CD14-positive monocyte (primary cell): ENCODE measurements around the gene SELENBP1. TPM values are rescaled to one million over a fixed set of nuclear protein-coding genes. Genes with fewer than 3 reads are reported as not detected.

ENCODE experiments used
- DNase-seq, 3 donors: peaks; one replicate each; pipeline ENCODE4 v3.0.0-alpha.2; 2011 to 2022
- H2AFZ ChIP-seq: 2 replicates; pipeline ENCODE4 v1.6.0; 2012; ENCODE audit warnings: mild to moderate bottlenecking, low read depth, low read length, inconsistent platforms; ENCODE audit not compliant: insufficient read depth, poor library complexity, severe bottlenecking
- H3K27ac ChIP-seq, 2 donors: 1 replicate in 1 of 2; 2 replicates in 1 of 2; pipeline ENCODE4 v1.5.1; 2012 to 2013; ENCODE audit warnings: low read length in 2 of 2, control low read depth in 1 of 2, inconsistent platforms in 1 of 2, low read depth in 1 of 2, mild to moderate bottlenecking in 1 of 2
- H3K27me3 ChIP-seq, 2 donors: one replicate each; pipeline versions ENCODE4 v1.6.0 to v1.6.1; 2011 to 2013; ENCODE audit warnings: low read length in 2 of 2; ENCODE audit not compliant: control insufficient read depth in 2 of 2, insufficient read depth in 2 of 2
- H3K36me3 ChIP-seq, 2 donors: replicated peaks in 1 of 2; 1 replicate in 1 of 2; 2 replicates in 1 of 2; pipeline versions ENCODE4 v1.5.1 to v1.6.1; 2012 to 2013; ENCODE audit warnings: low read length in 2 of 2, control low read depth in 1 of 2, inconsistent platforms in 1 of 2, mild to moderate bottlenecking in 1 of 2; ENCODE audit not compliant: insufficient read depth in 2 of 2, control insufficient read depth in 1 of 2
- H3K4me1 ChIP-seq, 2 donors: 1 replicate in 1 of 2; 2 replicates in 1 of 2; pipeline versions ENCODE4 v1.5.1 to v1.6.1; 2012 to 2013; ENCODE audit warnings: low read length in 2 of 2, control low read depth in 1 of 2, inconsistent platforms in 1 of 2, mild to moderate bottlenecking in 1 of 2, moderate library complexity in 1 of 2; ENCODE audit not compliant: insufficient read depth in 2 of 2, control insufficient read depth in 1 of 2
- H3K4me2 ChIP-seq: replicated peaks from 2 replicates; pipeline ENCODE3; 2012; ENCODE audit warnings: low read length, moderate library complexity, mild to moderate bottlenecking; ENCODE audit not compliant: poor library complexity, severe bottlenecking; ENCODE audit errors: extremely low read depth
- H3K4me3 ChIP-seq, 3 experiments: fragments of 200-600 bp in 1 of 3; sonication (generic) in 1 of 3; replicated peaks in 1 of 3; 1 replicate in 2 of 3; 2 replicates in 1 of 3; pipeline ENCODE4 v1.5.1; 2011 to 2013; ENCODE audit warnings: low read length in 3 of 3, mild to moderate bottlenecking in 3 of 3, control low read depth in 2 of 3, low read depth in 2 of 3, inconsistent platforms in 1 of 3, moderate library complexity in 1 of 3
- H3K79me2 ChIP-seq: 2 replicates; pipeline ENCODE4 v1.6.0; 2012; ENCODE audit warnings: mild to moderate bottlenecking, control low read depth, inconsistent platforms, low read length, moderate library complexity; ENCODE audit not compliant: insufficient read depth
- H3K9ac ChIP-seq: 2 replicates; pipeline ENCODE4 v1.6.0; 2017; ENCODE audit warnings: low read length, mild to moderate bottlenecking; ENCODE audit not compliant: insufficient read depth, poor library complexity, severe bottlenecking
- H3K9me3 ChIP-seq, 2 donors: replicated peaks in 1 of 2; 1 replicate in 1 of 2; 2 replicates in 1 of 2; pipeline versions ENCODE4 v1.5.1 to v1.6.1; 2012 to 2013; ENCODE audit warnings: low read length in 2 of 2, control low read depth in 1 of 2; ENCODE audit not compliant: control insufficient read depth in 1 of 2, insufficient read depth in 1 of 2
- H4K20me1 ChIP-seq: 2 replicates; pipeline ENCODE4 v1.6.0; 2012; ENCODE audit warnings: mild to moderate bottlenecking, low read length, control low read depth, moderate library complexity; ENCODE audit not compliant: insufficient read depth
- H3K27ac Mint-ChIP-seq, 7 donors: one replicate each; pipeline ENCODE4 v1.8.0; 2020; ENCODE audit warnings: mild to moderate bottlenecking in 7 of 7, mixed read lengths in 7 of 7, moderate library complexity in 6 of 7, inconsistent platforms in 2 of 7
- H3K27me3 Mint-ChIP-seq, 3 donors: one replicate each; pipeline ENCODE4 v1.8.0; 2021 to 2022; ENCODE audit warnings: low read depth in 3 of 3, mild to moderate bottlenecking in 3 of 3, mixed read lengths in 3 of 3, moderate library complexity in 3 of 3, inconsistent platforms in 1 of 3
- H3K36me3 Mint-ChIP-seq, 2 donors: one replicate each; pipeline ENCODE4 v1.8.0; 2020; ENCODE audit warnings: mixed read lengths in 2 of 2, inconsistent platforms in 1 of 2, mild to moderate bottlenecking in 1 of 2
- H3K4me1 Mint-ChIP-seq: one replicate; pipeline ENCODE4 v1.8.0; 2020; ENCODE audit warnings: mild to moderate bottlenecking, mixed read lengths
- H3K4me3 Mint-ChIP-seq, 2 donors: one replicate each; pipeline ENCODE4 v1.8.0; 2020; ENCODE audit warnings: mild to moderate bottlenecking in 2 of 2, mixed read lengths in 2 of 2, moderate library complexity in 1 of 2
- H3K9me3 Mint-ChIP-seq, 7 donors: one replicate each; pipeline ENCODE4 v1.8.0; 2020 to 2022; ENCODE audit warnings: mixed read lengths in 7 of 7, mild to moderate bottlenecking in 6 of 7, moderate library complexity in 6 of 7, inconsistent platforms in 2 of 7
- CTCF ChIP-seq: fragments of 200-600 bp; IDR thresholded peaks from one replicate; pipeline ENCODE4 v1.8.0; 2022; ENCODE audit warnings: antibody characterized with exemption, mild to moderate bottlenecking
- WGBS: methylation state at CpG from one replicate; pipeline ENCODE4 v1.1.5; 2013; ENCODE audit warnings: missing lambda C conversion rate; ENCODE audit not compliant: insufficient coverage; 5-methylcytosine and 5-hydroxymethylcytosine counted together
- intact Hi-C, 2 donors: fragments of 100-400 bp; cut with micrococcal nuclease; formaldehyde crosslinking; loops; one replicate each; pipeline versions ENCODE4 v1.15.0 to v1.15.1; 2023
- polyA plus RNA-seq, 3 donors: library from polyadenylated mRNA; depleted of rRNA in 1 of 3; unstranded in 2 of 3; stranded (reverse) in 1 of 3; fragments of 300-500 nt in 2 of 3; fragments of >200 nt in 1 of 3; fragmentation: Illumina TruSeq in 2 of 3; gene quantifications; 1 replicate in 2 of 3; 2 replicates in 1 of 3; pipeline ENCODE4 v1.2.3, GENCODE V29; 2012 to 2021

SELENBP1 gene
- polyA plus RNA-seq, 3 donors = 0.61 to 0.79 TPM; not detected in 1

- Histone ChIP-seq H3K27ac (no peak overlapping the region), H3K9ac (no peak overlapping the region), H3K27me3 (no peaks in the 10 kb centered on the region), H3K4me2 (no peak overlapping the region), H3K9me3 (no peaks in the 10 kb centered on the region), H3K36me3 (peaks cover 90 to 98% of the 10 kb centered on the region in 2 donors), H3K79me2 (no peaks in the 10 kb centered on the region), H4K20me1 (no peaks in the 10 kb centered on the region), H3K4me1 (no peaks in the 10 kb centered on the region), H3K4me3 (no peak overlapping the region), H2AFZ (no peak overlapping the region)
- intact Hi-C loops = no loop called here
- TF ChIP-seq CTCF = no peak
- Mint-ChIP-seq H3K4me3 (no peak overlapping the region), H3K36me3 (peaks cover 75 to 99% of the 10 kb centered on the region in 2 donors), H3K4me1 (no peaks in the 10 kb centered on the region), H3K27ac (no peak overlapping the region), H3K9me3 (no peaks in the 10 kb centered on the region), H3K27me3 (no peaks in the 10 kb centered on the region)
- no peak for DNase-seq
- WGBS = no CpG with 5 or more reads among the region's 2 CpGs
These were observed 39.4 kb upstream of the SELENBP1 start for GRCh38 chr1:151411884-151412283.

- Mint-ChIP-seq H3K4me3 (no peak overlapping the region), H3K27me3 (peaks cover 0 to 1% (median 0%) of the 10 kb centered on the region in 3 donors), H3K4me1 (no peaks in the 10 kb centered on the region), H3K9me3 (no peaks in the 10 kb centered on the region), H3K36me3 (peaks cover 84 to 99% of the 10 kb centered on the region in 2 donors), H3K27ac (peak overlapping the region in 1 of 7 donors; percentile 72)
- Histone ChIP-seq H3K9ac (no peak overlapping the region), H4K20me1 (peaks cover 9% of the 10 kb centered on the region), H3K27ac (no peak overlapping the region), H3K4me1 (no peaks in the 10 kb centered on the region), H3K27me3 (no peaks in the 10 kb centered on the region), H3K4me3 (no peak overlapping the region), H3K79me2 (no peaks in the 10 kb centered on the region), H3K4me2 (no peak overlapping the region), H3K36me3 (peaks cover 88 to 99% of the 10 kb centered on the region in 2 donors), H2AFZ (no peak overlapping the region), H3K9me3 (no peaks in the 10 kb centered on the region)
- intact Hi-C loops = loop anchor here in 1 of 2 donors (10.0 kb wide), 1 partner anchor 214 kb away; the partner anchor contains the start of genes PIP5K1A and VPS72
- no peak for DNase-seq
- no peak for TF ChIP-seq CTCF
These were observed 36.4 kb upstream of the SELENBP1 start for GRCh38 chr1:151408891-151409290.
